ENCODE data around the gene PSMB7.

Gene PSMB7

DNA sequence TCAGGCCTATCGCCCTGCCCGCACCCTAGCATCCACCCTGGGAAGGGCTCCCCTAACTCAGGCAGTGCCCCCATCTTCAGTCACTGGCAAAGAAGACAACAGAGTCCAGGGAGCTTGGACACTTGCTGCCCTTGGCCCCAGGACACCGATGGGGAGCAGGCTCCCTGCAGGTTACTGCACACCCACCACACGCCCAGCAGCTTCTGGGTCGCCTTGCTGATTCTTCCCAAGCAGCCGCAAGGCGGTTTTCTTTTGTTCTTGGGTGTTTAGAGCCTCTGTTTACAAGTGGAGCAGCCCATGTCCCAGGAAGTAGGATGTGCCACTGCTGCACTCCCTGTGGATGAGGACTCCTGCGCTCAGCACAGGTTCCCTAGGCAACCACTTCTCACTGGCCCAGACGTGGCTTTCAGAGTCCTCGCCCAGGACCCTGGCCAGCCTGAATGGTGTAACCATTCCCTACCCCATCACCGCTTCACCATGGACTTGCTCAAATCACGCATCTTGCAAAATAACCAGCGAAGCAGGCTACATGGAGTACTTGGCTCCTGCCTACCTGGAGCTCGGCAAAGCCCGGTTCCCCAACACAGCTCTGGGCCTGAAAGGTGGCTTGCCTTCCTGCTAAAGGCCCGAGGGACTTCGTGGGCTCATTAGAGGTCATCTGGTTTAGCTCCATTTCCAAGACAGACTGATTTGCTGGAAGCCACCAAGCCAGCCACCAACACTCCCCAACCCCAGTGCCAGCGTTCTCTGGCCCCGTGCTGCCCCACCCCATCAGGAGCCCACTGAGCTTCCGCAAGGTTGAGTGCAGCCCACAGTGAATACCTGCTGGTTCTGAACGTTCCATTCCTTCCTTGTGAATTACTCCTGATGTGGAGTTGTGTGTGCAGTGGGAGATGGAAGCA, 60.0 kb downstream of the PSMB7 start:
- no peak for DNase-seq

DNA sequence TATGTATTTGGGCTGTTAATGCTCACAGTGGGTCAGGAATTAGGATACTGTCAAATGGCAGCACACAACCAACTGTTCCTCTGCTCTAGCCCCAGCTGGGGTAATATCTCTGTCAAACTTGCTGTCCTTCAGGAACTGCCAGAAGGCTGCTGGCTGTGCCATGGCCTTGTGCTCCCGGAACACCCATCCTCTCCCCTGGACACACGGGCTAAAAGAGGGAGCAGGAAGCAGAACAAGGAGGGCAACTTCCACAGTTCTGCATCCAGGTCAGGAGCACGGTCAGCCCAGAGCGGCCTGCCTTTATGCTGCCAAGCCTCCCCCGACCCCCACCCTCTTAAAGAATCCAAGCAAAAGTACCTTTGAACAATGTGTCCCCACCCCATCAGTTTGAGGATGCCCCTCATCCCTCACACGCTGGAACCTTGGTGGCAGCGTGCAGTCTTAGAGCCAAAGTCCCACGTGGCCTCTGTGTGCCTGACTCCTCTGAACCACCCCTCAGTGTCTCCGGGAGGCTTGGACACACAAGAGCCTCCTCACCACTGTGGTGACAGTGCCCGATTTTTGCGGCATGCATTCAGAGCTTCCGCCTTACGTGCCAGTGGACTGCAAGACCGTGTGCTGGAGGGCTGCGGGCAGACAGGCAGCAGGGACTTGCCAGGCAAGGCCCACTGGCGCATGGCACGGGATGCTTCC, 60.8 kb downstream of the PSMB7 start:
- DNase-seq, result no peak

DNA sequence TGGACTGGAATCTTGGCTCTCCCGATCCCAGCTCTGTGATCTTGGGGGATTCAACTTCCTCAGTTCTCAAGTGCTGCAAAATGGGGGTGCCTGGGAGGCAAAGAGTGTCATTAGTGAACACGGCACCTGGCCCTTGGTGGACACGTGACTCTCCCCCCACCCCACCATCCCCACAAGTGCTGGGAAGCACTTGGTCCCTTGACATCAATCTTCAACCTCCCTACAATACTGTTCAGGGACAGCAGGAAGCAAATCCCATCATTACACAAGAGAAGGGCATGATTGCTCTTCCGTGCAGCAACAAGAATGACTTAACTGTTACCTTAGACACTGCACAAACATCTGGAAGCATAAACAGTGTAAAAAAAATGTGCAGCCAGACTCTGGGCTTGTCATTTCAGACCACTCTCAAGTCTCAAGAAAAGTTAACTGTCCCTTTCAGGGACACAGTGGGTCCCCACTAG, 61.4 kb downstream of the PSMB7 start:
- no peak for DNase-seq

DNA sequence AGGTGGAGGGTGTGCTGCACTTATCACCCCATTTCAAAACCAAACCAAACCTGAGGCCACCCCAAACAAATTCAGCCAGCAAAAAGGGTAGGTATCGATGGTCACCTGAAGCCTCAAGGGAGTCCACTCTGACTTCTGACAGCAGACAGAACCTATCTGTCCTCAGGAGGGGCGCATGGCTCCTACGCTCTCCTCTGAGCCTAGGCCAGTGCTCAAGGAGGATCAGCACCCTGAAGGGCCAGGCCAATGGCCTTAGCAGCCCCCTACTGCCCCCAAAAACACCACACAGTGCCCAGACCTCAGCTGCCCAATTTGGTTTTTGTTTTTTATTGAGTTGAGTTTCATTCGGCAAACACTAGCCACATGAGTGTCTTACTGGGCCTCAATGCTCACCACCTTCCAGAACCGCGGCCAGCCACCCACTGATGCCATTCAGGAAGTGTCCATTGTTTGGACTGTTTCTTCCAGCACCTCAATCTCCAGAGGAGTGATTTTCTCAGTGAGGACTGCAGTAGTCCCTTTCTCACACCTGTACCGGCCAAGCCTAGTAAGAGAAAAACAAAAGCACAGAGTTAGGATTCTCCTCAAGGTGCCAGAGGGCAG, 62.0 kb downstream of the PSMB7 start:
- no peak for DNase-seq

DNA sequence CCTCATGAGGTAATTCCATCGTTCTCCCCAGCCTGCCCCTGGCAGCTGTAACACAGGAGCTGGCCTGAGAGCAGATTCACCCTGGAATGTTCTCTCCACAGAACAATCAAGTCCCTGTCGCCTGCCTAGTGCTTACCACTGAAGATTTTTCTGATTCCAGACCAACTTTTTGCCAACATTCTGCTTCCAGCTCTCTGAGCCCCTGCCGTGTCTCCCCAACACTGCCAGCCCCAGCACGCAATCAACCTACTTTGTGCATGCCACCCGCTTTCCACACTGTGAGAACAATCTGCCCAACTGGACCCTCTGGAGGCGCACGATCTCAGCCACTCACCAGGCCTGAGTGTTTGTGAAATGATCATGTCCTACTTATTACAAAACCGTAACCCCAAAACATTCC, 62.6 kb downstream of the PSMB7 start:
- DNase-seq, result peak; percentile 58

DNA sequence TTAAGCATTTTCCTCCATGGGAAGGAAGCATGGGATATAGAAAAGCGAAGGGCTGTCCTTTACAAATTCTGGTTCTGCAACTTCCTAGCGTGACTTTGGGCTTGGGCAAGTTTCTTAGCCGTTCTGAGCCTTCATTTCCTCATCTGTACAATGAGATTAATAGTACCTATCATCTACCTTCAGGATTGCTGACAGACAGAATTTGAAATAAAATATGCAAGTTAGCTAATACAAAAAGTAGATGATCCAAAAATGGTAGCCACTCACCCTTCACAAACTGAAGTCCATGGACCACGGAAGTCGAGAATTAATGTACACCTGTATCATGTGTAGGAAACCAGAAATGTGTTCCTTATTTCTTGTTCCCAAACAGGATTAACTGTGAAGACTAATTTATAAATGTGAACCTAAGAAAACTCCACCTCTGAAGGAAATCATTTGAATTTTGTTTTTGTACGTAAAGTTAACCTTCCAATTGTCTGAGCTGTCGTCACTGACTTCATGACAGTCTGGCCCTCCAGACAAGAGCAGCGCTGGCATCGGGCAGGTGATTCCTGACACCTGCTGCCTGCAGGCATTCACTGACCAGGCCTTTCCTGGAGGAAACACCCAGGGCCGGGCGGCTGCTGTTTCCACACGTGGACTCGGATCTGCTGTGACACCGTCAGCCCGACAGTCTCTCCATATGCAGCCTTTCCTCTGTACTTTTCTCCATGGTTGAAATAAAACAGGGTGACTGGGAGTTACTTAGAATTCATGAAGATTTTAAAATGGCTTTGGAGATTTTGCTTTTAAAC, 63.4 kb downstream of the PSMB7 start:
- DNase-seq, result no peak

DNA sequence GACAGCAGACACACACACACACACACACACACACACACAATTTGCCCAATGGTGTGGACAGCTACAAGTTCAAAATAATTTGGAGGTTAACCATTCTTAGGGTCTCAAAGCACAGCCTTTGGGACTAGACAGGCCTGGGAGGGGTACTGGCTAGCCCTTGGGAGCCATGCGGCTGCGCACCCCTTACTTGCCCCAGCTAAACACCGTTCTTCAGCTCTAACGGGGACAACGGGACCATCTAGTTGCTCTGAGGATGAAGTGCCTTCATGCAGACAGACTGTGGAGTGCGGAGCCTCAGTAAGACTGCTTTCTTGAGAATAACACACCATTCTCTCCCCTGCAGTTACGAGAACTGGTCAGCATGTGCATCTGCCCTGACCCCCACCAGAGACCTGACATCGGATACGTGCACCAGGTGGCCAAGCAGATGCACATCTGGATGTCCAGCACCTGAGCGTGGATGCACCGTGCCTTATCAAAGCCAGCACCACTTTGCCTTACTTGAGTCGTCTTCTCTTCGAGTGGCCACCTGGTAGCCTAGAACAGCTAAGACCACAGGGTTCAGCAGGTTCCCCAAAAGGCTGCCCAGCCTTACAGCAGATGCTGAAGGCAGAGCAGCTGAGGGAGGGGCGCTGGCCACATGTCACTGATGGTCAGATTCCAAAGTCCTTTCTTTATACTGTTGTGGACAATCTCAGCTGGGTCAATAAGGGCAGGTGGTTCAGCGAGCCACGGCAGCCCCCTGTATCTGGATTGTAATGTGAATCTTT, 64.6 kb downstream of the PSMB7 start:
- no peak for DNase-seq

DNA sequence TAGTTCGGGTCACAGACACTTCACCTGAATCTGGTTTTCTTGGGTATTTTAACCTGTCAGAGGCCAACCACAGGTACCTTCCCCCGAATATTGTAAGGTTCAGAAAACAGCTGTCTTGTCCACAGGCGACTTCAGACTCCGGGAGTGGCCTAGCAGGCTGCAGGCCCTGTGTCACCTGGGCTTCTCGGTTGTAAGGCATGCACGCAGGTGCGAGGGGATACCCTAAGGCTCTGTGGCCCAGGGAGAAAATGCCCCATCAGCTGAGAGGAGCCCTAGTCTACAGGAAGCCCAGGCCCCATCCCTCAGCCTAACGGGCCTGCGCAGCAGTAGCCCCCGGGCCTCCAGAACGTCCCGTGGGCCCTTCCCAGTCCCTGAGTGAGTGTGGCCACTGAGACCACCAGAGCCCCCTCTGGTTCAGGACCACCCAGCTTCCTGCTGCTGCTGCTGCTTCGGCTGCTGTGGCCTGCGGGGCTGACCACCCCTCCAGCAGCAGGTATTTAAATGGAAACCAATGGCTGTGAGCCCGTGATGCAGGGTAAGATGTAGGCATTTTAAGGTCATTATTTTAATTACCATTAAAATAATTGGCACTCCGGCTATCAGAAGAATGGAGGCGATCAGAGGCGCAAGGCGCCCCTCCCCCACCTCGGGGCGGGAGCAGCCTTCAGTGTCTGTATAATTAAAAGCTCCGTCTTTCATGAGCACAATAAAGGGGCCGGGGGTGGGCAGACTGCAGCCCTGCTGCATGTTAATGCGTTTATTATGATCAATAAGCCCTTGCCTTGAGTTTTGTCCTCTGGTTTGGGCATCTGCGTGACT, 65.4 kb downstream of the PSMB7 start:
- no peak for DNase-seq

DNA sequence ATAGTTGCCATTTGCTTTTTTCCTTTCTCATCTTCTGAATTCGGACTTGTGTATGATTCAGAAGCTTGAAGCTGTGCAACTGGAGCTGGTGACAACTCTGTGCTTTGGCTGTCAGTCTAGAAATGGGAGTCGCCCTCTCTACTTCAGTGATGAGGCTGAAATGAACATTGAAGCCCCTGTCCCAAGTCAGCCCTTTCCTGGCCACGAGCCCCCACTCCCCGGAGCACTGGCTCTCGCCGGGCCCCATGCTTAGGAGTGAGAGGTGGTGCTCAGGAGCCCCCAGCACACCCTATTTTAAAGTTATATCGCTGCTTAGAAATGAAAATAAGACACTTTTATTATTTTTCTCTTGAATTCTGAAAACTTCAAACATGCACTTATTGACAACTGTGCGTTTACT, 66.0 kb downstream of the PSMB7 start:
- no peak for DNase-seq

DNA sequence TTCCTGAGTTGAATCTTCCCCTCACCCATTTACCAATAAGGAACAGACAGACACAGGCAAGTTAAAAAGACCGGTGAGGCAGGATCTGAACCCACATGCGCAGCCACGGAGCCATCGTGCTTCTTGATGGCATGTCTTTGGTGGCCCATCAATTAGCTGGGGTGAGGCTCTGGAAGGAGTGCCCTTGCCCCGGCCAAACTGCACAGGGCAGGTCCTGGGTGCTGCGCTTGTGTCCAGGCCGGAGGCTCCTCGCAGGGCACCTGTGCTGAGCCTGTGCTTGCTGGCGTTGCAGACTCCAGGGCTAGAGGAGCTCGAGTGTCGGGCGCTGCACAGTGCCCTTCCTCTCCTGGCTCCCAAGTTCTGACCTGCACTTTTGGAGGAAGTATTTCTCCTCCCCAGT, 66.4 kb downstream of the PSMB7 start:
- no peak for DNase-seq

DNA sequence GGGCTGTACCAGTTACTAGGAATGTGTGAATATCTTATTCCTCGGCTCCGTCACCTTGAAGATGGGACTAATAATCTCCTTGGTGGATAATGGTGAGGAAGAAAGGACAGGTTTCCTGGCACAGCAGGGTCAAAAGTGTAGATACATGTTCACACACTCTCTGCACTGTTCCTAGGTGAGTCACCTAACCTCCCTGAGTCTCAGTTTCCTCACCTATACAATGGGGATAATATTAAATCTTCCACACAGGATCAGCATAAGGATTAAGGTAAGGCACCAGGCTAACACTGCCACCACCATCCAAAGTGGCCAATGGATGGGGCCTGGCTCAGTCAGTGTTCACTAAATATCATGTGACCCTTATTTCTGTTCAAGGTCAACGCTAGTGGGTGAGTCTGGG, 66.9 kb downstream of the PSMB7 start:
- DNase-seq, result no peak

DNA sequence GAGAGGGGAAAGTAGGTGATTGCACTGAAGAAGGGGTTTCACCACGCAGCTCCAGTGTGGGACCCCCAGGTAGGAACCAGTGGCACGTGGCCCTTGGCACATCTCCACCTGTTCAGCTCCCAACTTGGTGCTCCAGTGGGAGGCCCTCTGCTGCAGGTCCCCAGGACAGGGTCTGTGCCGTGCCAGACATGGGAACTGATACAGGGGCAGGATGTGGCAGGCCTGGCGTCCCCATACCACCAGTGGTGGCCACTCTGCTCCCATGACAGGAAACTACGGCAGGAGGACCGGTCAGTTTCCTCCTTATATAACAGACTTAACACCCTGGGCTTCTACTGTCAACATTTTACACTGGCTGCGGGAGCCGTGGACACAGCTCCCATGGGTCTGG, 67.3 kb downstream of the PSMB7 start:
- no peak for DNase-seq

DNA sequence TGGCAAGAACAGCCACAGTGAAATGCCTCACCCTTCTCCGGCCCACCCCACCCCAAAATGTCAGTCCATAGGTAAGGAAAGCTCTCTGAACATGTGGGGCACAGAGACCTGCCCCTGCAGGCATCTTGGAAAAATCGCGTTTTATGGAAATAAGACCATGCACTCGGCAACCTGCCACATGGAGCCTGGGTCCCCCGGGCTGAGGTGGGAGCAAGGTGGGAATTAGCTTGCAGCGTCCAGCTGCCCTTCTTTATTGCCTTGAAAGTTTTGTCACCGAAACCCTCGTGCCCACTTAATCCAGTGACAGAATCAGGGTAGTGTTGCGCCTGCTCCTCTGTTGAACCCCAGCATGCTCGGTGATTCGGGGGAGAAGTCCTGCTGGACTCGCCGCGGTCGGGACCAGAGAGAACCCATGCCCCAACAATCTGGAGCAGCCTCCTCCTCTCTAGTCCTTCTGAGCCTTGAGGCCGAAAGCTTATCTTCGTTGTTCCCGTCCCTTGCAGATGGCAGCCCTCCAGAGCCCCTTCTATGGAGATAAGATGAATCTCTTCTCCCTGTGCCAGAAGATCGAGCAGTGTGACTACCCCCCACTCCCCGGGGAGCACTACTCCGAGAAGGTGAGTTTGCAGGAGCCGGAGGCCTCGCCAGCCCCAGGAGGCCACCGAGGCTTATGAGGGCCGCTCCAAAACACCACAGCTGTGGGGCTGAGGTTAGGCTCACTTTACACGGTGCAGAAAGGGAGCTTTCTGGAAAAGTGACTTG, 67.9 kb downstream of the PSMB7 start:
- no peak for DNase-seq

DNA sequence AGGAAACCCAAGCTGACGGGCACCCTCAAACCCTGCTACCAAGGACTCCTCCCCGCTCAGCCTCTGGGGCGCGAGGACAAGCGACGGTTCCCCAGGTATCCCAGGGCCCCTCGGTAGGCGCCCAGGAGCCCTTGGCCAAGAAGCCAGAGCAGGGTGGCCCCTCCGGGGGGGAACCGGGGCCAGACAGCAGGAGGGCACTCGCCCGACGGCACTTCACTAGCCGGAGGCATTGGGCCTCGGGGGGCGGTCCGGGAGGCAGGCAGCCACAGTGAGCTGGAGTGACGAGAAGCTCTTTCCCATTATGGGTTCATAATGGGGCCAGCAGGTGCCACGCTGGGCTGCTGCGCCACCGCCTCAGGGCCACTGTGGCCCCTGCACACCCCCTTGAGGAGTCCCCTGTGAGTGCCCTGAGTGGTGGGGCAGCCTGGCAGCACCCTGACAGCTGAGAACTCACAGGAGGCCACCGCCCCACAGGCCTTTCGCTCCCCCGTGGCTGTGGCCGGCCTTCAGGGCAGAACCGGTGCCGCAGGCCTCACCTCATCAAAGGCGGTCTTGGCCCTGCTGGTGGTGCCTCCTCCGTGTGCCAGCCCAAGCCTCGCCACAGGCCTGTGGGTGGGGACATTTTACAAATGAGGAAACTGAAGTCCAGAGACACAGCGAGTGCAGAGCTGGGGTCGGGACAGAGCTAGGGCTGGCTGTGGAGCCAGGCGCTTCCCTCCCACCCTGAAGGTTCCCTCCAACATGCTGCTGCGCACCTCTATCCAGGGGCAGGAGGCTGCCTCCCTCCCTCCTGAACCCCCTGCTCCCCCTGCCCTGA, 68.7 kb downstream of the PSMB7 start:
- DNase-seq, result no peak

DNA sequence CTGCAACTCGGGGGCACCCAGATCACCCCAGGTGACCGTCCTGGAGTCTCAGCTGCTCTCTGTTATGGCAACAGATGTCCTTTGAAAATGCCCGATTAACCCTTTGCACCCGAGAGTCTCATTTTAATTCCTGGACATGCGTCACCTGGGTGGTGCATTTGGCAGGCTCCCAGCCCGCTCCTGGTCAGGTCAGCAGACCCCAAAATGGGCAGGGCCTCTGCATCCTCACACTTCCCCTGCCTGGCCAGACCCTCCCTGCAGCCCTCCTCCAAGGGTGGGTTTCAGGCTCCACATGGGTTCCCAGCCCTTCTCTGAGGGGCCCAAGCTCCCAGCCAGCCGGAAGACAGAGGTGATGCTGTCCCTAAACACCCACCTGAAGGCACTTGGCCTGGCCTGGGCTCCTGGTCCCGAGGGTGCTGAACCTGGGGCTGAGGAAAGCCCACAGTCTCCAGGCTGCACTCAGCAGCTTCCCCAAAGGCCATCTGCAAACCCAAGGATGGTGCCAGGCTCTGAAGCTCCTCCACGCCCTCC, 69.4 kb downstream of the PSMB7 start:
- no peak for DNase-seq

DNA sequence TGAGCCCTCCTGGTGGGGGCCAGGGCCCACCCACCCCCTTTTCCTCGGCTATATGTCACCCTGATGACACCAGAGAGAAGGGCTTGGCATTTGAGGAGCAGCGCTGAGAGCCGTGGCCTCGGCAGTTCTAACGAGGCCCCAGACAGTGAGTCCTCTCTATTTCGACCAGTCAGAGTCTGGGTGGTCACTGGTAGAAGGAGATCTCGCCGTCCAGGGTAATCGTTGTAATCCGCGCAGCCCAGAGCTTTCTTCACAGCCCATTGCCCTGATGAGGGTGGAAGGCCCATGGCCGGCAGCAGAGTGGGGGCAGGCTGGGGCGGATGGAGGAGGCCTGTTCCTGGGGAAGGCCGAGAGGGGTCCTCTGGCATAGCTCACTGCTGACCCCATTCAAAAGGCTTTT, 70.2 kb downstream of the PSMB7 start:
- DNase-seq, result no peak

DNA sequence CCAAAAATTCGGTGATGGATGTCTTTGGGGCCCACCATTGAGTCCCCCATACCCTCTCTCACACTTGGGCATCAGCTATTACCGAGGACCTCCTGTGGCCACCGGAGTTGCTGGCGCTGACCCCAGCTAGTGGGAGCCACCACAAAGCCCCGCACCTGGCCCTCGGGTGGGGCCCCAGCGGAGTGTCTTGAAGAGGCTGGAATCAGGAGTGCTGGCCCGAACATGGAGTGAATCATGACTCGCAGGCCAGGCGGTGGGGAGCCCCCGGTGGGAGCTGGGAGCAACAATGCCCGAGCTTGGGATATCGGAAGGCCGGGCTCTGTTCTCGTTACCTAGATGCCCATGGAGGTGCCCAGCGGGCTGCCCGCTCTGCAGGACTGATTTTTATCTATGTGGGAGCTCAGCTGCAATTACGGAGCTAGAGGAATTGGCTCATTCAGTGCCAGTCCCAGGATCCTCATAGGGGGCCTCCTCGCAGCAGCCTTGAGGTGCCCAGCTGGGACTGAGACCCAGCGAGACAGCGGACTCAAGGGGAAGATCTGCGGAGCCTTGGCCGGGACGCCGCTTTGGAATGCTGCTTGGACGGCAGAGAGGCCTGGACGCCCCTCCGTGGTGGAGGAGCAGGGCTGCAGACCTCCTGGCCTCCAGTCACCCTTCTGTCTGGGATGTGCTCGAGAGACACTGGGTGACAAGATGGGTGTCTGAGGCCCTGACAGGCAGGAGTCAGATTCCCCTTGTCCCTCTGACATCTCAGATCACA, 70.8 kb downstream of the PSMB7 start:
- DNase-seq, result no peak

DNA sequence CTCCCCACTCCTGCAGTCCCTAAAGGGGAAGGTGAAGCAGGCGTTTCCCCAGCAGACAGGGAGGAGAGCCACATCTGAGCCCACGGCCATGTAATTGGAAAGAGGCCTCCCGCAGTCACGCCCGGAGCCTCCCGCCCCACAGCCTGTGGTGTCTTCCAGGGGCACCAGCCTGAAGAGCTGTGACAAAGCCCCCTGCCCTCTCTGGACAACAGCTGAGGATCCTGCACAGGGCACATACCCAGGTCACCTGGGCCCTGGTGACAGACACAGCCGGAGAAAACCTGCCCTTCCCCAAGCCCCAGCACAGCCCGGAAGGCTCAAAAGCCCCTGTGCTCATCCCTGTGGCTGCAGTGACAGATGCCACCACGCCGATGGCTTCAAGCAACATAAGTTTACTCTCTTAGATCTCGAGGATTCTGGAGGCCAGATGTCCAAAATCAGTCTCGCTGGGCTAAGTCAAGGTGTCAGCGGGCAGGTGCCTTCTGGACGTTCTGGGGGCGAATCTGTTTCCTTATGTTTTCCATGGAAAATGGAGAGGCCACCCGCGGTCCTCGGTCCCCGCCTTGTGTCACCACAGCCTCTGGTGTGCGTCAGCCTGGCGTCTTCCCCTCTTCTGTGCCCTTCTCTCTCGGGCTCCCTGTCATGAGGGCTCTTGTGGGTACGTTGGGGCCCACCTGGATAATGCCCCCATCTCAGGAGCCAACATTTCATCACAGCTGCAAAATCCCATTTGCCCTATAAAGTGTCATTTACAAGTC, 71.5 kb downstream of the PSMB7 start:
- DNase-seq, result no peak

All from midbrain (tissue), 1 donor.